OCI-LY3 (cell line): Measurements from ENCODE around the gene VIPR2.

ENCODE experiments used
- CTCF ChIP-seq: fragments of 200-600, 300-600 bp; sonication (generic); IDR thresholded peaks from 2 replicates; pipeline ENCODE4 v1.5.1; 2014; ENCODE audit warnings: antibody characterized with exemption, low read length, low read depth
- EZH2phosphoT487 ChIP-seq: fragments of 200-600 bp; shearing (Covaris generic); IDR thresholded peaks from 2 replicates; pipeline ENCODE4 v1.6.1; 2018; ENCODE audit warnings: antibody characterized with exemption, mixed run types, low read depth

GRCh38 chr7:159066816-159067575, 77.7 kb downstream of the VIPR2 start:
- TF ChIP-seq CTCF = no peak
- no peak for TF ChIP-seq EZH2phosphoT487
